ENCODE results near the gene LTO1. TPM values are rescaled to one million over a fixed set of nuclear protein-coding genes. Genes with fewer than 3 reads are reported as not detected.

The LTO1 gene
- total and polyA plus RNA-seq, 2 of the 13 experiments (the other 11 are each of a cell fraction or from before 2014, with no cell fraction given) = 11.8 to 15.0 TPM

DNA sequence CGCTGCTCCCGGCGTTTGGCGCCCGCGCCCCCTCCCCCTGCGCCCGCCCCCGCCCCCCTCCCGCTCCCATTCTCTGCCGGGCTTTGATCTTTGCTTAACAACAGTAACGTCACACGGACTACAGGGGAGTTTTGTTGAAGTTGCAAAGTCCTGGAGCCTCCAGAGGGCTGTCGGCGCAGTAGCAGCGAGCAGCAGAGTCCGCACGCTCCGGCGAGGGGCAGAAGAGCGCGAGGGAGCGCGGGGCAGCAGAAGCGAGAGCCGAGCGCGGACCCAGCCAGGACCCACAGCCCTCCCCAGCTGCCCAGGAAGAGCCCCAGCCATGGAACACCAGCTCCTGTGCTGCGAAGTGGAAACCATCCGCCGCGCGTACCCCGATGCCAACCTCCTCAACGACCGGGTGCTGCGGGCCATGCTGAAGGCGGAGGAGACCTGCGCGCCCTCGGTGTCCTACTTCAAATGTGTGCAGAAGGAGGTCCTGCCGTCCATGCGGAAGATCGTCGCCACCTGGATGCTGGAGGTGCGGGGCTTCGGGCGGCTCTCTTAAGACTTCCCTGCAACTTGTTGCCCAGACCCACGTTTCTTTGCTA lies 34.1 kb downstream of the LTO1 start, which contains the start of gene CCND1 (continued):
- no peak; the same call in 1 of the 2 replicates for TF ChIP-seq ZNF512B (CRISPR knock-in tag; IDR thresholded peaks at IDR 0.05; ENCODE audit: borderline replicate concordance)
- TF ChIP-seq ZNF552 (CRISPR knock-in tag; IDR thresholded peaks at IDR 0.05; ENCODE audit: borderline replicate concordance) = 0 out of 2 replicates have a peak, but pooled peaks have one; percentile 44
- TF ChIP-seq, protein P1, sequence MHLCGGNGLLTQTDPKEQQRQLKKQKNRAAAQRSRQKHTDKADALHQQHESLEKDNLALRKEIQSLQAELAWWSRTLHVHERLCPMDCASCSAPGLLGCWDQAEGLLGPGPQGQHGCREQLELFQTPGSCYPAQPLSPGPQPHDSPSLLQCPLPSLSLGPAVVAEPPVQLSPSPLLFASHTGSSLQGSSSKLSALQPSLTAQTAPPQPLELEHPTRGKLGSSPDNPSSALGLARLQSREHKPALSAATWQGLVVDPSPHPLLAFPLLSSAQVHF (CRISPR knock-in tag; IDR thresholded peaks at IDR 0.05) = no peak
- peak; percentile 63; the same call in 1 of the 2 replicates for TF ChIP-seq ZC3H13 (CRISPR knock-in tag; IDR thresholded peaks at IDR 0.05)
- 0 out of 2 replicates have a peak, but pooled peaks have one; percentile 42 for TF ChIP-seq SIN3B (IDR thresholded peaks at IDR 0.05; ENCODE audit: low read length)
- TF ChIP-seq ADNP (CRISPR knock-in tag; IDR thresholded peaks at IDR 0.05) = no peak
- no peak; the same call in 1 of the 2 replicates for TF ChIP-seq RNF2 (conservative IDR thresholded peaks at IDR 0.05; ENCODE audit: low read depth)
- TF ChIP-seq ZNF180 (CRISPR knock-in tag; IDR thresholded peaks at IDR 0.05; ENCODE audit: borderline replicate concordance, low read depth) = no peak
- TF ChIP-seq SNRNP70 (IDR thresholded peaks at IDR 0.05; ENCODE audit: low read depth, low read length) = no peak
- 0 out of 2 replicates have a peak, but pooled peaks have one; percentile 41 for TF ChIP-seq CHCHD3 (CRISPR knock-in tag; IDR thresholded peaks at IDR 0.05)
- TF ChIP-seq ZNF563 (CRISPR knock-in tag; IDR thresholded peaks at IDR 0.05) = no peak; the same call in 1 of the 2 replicates
- peak; percentile 58; the same call in 1 of the 2 replicates for TF ChIP-seq YEATS4 (CRISPR knock-in tag; IDR thresholded peaks at IDR 0.05; ENCODE audit: borderline replicate concordance)
- no peak for TF ChIP-seq BHLHE40 (IDR thresholded peaks at IDR 0.05; ENCODE audit: low read length)
- TF ChIP-seq ZNF615 (CRISPR knock-in tag; IDR thresholded peaks at IDR 0.05; ENCODE audit: borderline replicate concordance) = no peak
- no peak for TF ChIP-seq RBAK (CRISPR knock-in tag; IDR thresholded peaks at IDR 0.05)
- TF ChIP-seq, protein P2, sequence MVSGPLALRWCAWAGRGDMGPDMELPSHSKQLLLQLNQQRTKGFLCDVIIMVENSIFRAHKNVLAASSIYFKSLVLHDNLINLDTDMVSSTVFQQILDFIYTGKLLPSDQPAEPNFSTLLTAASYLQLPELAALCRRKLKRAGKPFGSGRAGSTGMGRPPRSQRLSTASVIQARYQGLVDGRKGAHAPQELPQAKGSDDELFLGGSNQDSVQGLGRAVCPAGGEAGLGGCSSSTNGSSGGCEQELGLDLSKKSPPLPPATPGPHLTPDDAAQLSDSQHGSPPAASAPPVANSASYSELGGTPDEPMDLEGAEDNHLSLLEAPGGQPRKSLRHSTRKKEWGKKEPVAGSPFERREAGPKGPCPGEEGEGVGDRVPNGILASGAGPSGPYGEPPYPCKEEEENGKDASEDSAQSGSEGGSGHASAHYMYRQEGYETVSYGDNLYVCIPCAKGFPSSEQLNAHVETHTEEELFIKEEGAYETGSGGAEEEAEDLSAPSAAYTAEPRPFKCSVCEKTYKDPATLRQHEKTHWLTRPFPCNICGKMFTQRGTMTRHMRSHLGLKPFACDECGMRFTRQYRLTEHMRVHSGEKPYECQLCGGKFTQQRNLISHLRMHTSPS (CRISPR knock-in tag; IDR thresholded peaks at IDR 0.05; ENCODE audit: low read depth) = peak; percentile 54; the same call in 1 of the 2 replicates
- 0 out of 2 replicates have a peak, but pooled peaks have one; percentile 52 for TF ChIP-seq MAF1 (CRISPR knock-in tag; IDR thresholded peaks at IDR 0.05; ENCODE audit: borderline replicate concordance)
- no peak for TF ChIP-seq IRX3 (CRISPR knock-in tag; IDR thresholded peaks at IDR 0.05; ENCODE audit: borderline replicate concordance, low read depth)
- no peak for TF ChIP-seq ZNF616 (CRISPR knock-in tag; IDR thresholded peaks at IDR 0.05; ENCODE audit: low read depth)
- 0 out of 2 replicates have a peak, but pooled peaks have one; percentile 36 for TF ChIP-seq MED13 (CRISPR knock-in tag; IDR thresholded peaks at IDR 0.05)
- TF ChIP-seq CEBPZ (IDR thresholded peaks at IDR 0.05; ENCODE audit: low read length) = no peak

All from HepG2 (cell line).